ENCODE measurements around the gene BLACAT1.
"Not testable (repeated sequence)": the region's sequence is repeated elsewhere in the genome, so short reads cannot be mapped to it uniquely, and the experiment has no call there.

BLACAT1 gene

DNA sequence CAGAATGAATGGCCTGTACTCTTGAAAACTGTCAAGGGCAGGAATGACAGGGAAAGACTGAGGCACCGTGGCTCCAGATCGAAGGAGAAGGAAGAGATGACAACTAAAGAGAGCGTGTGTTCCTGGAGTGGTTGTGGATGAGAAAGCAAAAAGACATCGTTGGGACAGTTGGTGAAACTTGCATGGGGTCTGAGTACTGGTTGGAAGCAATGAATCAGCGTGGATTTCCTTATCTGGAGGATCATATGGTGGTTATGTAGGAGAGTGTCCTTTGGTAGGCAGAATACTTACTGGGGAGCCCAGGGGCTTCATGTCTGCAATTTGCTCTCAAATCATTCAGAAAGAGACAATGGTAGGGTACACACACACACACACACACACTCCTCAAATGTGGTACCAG lies 47.9 kb downstream of the BLACAT1 start:
- no peak for DNase-seq (ENCODE audit: low spot score)

DNA sequence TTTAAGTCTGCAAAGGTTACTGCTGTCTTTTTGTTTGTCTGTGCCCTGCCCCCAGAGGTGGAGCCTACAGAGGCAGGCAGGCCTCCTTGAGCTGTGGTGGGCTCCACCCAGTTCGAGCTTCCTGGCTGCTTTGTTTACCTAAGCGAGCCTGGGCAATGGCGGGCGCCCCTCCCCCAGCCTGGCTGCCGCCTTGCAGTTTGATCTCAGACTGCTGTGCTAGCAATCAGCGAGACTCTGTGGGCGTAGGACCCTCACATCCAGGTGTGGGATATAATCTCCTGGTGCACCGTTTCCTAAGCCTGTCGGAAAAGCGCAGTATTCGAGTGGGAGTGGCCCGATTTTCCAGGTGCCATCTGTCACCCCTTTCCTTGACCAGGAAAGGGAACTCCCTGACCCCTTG lies 49.6 kb downstream of the BLACAT1 start:
- DNase-seq (ENCODE audit: low spot score) = not testable (repeated sequence)
